GM18502 (cell line): Measurements from ENCODE around the gene PPP1R3E.
A peak's percentile ranks its signal among the peaks of the same experiment; 100 is the strongest.
"Not testable (repeated sequence)": the region's sequence is repeated elsewhere in the genome, so short reads cannot be mapped to it uniquely, and the experiment has no call there.

Source experiments
- ATAC-seq: cut with Tn5 transposase; IDR thresholded peaks from one replicate; pipeline ENCODE4 v1.9.1; 2021; ENCODE audit warnings: mild to moderate bottlenecking; ENCODE audit not compliant: unreplicated experiment, poor library complexity

PPP1R3E gene

GRCh38 chr14:23302290-23303225 lies at the start of gene PPP1R3E:
Gene PPP1R3E (minus strand): TSS chr14:23302859. CDS start chr14:23302576, 283 bp downstream.
- peak; percentile 45 for ATAC-seq

DNA sequence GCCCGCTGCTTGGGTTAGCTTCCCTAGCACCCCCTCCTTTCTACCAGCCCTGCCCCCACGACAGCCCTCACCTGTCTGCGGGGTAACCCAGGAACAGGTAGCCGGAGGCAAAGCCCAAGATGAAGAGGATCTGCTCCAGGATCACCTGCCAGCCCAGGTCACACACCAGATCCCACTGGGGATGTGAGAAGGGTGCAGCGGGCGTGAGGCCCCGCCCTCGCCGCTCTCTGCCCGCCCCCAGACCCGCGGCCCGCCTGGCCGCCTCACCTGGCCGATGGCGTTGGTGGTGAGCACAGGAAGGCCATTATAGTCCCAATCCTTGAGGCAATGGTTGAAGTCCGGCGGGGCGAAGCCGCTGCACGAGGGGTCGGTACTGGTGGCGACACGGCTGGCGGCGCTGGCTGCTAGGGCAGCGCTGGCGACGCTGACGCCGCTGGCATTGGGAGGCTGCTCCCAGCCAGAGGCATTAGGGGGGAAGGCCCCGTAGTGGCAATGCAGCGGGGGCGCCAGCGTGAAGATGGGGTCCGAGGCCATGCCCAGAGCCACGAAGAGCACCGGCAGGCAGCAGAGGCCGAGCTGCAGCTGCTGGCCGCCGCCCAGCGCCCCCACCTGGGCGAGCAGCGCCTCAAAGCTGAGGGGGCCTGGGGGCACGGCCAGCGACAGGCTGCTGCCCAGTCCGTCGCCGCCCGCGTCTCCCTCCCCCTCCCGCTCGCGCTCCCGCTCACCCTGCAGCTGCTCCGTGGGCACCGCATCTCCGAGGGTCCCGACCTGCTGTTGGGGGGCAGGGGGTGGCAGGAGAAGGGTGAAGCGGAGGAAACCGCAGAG lies 49.2 kb upstream of the PPP1R3E start:
- no peak for ATAC-seq

DNA sequence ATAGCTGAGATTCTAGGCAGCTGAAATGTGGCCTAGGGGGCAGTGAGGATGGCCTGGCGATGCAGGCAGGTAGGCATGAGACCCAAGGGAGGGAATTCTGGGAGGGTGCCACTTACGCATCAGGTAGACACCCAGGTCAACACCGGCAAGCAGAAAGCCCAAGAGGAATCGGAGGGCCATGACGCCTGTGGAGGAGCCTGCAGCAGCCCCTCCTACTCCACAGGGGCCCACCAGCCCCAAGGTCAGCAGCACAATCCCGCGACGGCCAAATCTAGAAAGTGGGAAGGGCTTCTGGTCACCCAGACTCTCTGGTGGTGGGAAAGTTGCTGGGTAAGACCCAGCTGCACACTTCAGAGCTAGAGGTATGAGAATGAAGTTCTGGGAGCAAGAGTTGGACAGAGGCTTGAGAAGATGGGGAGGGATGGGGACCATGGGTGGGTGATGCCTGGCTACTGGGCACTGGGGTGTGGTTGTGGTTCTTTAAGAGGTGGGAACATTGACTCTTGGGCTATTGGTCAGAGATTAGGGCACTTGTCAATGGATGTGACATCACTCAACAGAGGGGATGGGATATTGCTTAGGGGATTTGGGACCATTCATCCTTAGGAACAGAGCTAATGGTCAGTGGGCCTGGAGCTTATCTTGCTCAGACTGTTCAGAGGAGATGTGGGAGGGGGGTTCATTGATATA lies 46.6 kb upstream of the PPP1R3E start:
- ATAC-seq: no peak

- no peak for ATAC-seq
These were observed 45.6 kb upstream of the PPP1R3E start for GRCh38 chr14:23348297-23348655.

- no peak for ATAC-seq
These were observed 45.0 kb upstream of the PPP1R3E start for GRCh38 chr14:23347406-23348296.

DNA sequence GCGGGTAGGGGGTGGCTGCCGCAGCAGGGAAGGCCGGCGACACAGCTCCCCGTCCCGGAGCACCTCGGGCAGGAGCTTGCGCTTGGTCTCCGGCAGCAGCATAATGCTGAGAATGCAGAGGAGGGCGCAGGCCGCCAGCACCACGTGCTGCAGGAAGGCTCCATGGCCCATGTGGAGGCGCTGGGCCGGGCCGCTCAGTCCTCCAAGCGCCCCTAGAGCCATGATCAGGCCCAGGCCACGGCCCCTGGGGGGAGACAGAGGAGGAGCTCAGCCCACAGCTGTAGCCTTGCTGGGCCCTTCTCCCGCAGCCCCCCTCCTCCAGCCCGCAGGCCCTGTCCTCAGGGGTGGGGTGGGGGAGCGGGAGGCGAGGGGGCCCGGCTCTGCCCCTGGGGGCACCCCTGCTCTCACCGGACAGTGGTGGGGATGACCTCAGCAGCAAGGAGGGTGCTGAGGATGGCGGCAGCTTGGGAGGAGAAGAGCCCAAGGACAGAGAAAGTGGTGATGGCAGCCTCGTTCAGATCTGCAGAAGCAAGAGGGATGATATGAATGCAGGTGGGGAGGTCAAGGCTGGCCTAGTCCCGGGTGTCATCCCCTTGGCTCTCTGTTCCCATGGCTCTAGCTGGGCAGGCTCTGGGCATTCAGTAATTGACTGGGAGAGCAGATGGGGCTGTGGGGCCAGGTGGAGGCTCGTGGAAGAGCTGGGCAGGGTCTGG lies 44.2 kb upstream of the PPP1R3E start:
- no peak for ATAC-seq

DNA sequence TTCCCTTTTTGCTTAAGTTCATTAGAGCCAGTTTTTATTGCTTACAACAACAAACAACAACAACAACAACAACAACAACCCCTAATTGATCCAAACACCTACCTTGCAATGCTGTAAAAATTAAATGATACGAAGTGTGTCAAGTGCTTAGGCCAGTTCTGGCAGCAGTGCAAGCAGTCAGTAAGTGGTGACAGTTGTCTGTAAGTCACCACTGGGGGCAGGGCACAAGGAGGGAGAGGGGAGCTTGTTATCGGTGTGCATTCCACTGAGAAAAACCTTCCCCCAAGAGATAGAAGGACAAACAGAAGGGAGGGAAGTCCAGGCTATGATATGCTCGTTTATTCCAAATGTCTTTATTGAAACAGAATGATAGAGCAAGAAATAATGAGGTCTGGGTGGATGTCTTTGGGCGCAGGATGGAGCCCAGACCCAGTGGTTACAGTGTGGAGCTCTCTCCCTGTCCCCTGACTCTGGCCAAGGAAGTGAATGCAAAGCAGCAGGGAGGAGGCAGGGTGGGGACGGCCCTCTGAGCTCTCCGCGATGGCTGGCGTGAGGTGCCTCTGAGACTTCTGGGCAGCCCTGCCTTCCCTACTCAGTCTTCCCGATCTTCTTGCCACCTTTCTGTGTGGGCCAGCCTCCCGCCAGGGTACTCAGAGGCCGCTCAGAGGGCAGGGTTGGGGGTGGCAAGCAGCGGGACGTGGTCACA lies 43.5 kb upstream of the PPP1R3E start:
- no peak for ATAC-seq

- no peak for ATAC-seq
These were observed 41.8 kb upstream of the PPP1R3E start for GRCh38 chr14:23344481-23344880.

GRCh38 chr14:23339506-23340268 lies 37.0 kb upstream of the PPP1R3E start:
- no peak for ATAC-seq

- no peak for ATAC-seq
These were observed 33.0 kb upstream of the PPP1R3E start for GRCh38 chr14:23335623-23336022.

- peak; percentile 56 for ATAC-seq
These were observed 25.5 kb upstream of the PPP1R3E start for GRCh38 chr14:23327947-23328744.

DNA sequence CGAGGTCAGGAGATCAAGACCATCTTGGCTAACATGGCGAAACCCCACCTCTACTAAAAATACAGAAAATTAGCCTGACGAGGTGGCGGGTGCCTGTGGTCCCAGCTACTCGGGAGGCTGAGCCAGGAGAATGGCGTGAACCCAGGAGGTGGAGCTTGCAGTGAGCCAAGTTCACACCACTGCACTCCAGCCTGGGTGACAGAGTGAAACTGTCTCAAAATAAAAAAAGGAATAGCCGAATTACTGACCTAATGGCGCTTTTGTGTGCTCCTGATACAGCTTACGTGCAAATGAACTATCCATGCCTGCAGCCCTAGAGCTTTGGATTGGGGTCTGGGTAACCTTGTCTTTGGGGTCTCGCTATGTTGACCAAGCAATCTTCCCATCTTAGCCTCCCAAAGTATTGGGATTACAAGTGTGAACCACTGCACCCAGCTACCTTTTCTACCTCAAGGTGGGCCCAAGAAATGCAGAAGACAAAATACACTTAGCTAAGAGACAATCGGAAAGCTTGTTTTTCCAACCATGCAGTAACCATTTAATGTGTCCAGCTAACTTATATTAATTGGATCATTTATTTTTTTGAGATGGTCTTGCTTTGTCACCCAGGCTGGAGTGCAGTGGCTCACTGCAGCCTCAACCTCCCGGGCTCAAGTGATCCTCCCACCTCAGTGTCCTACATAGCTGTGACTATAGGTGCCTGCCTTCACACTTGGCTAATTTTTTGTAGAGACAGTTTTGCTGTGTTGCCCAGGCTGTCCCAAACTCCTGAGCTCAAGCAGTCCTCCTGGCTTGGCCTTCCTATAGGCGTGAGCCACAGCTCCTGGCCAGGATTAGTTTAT lies 24.1 kb upstream of the PPP1R3E start:
- ATAC-seq: no peak

GRCh38 chr14:23325746-23326145 lies 23.1 kb upstream of the PPP1R3E start:
- ATAC-seq: not testable (repeated sequence)

GRCh38 chr14:23324993-23325392 lies 22.3 kb upstream of the PPP1R3E start:
- ATAC-seq: no peak

DNA sequence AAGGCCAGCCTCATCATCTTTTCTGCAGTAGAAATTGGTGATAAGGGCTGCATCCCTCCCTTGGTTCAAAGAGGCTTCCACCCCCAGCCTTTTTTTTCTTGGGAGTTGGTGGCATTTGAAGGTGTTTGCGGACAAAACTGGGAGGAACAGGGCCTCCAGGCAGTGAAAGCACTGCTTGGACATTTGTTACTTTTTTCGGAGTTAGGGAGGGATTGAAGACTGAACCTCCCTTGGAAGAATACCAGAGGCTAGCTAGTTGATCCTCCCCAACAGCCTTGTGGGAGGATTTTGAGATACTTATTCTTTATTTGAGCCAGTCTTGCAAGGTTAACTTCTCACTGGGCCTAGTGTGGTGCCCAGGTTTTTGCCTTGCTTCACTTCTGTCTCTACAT lies 21.8 kb upstream of the PPP1R3E start:
- no peak for ATAC-seq

DNA sequence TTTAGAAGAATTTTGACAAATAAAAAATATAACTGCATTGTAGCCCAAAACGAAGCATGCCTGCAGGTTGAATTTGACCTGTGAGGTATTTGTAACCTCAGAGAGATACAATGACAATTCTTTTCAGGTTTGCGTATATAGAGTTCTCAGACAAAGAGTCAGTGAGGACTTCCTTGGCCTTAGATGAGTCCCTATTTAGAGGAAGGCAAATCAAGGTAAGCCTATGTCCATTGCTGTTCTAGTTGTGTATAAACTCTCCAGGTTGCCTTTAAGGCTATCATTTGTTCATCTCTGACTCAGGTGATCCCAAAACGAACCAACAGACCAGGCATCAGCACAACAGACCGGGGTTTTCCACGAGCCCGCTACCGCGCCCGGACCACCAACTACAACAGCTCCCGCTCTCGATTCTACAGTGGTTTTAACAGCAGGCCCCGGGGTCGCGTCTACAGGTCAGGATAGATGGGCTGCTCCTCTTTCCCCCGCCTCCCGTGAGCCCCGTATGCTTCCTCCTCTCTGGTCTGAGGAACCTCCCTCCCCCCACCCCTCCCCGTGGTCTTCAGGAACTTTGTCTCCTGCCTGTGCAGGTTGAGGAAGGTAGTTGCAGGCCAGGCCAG lies 21.3 kb upstream of the PPP1R3E start:
- ATAC-seq: no peak
